Hematopoietic multipotent progenitor cell treated with erythropoietin and hydrocortisone succinate and interleukin-3 and kit ligand, for 17 days (in vitro differentiated cells): ENCODE results near the gene C9orf43.
"Not testable (repeated sequence)": the region's sequence is repeated elsewhere in the genome, so short reads cannot be mapped to it uniquely, and the experiment has no call there.

Source experiments
- DNase-seq: peaks from one replicate; pipeline ENCODE4 v3.0.0-alpha.2; 2015; ENCODE audit warnings: low spot score

C9orf43 gene

GRCh38 chr9:113410207-113410864 is at the start of gene C9orf43, which contains the start of gene POLE3:
Gene C9orf43 (plus strand): TSS chr9:113410747. CDS start chr9:113413494, 2,747 bp downstream.
Gene POLE3 (minus strand): TSS chr9:113410675. CDS start chr9:113410293, 382 bp downstream.
- peak; percentile 95 for DNase-seq

- DNase-seq: no peak
Observed at GRCh38 chr9:113361304-113362018, 49.1 kb upstream of the C9orf43 start.

- DNase-seq: no peak
Observed at GRCh38 chr9:113363336-113363735, 47.2 kb upstream of the C9orf43 start.

- DNase-seq: peak; percentile 48
Observed at GRCh38 chr9:113364951-113365350, 45.6 kb upstream of the C9orf43 start.

GRCh38 chr9:113365652-113366051 is 44.9 kb upstream of the C9orf43 start:
- not testable (repeated sequence) for DNase-seq

- DNase-seq: peak; percentile 32
Observed at GRCh38 chr9:113368348-113368981, 42.1 kb upstream of the C9orf43 start.

- DNase-seq: peak; percentile 45
Observed at GRCh38 chr9:113368982-113369854, 41.3 kb upstream of the C9orf43 start.

GRCh38 chr9:113369855-113370140 is 40.7 kb upstream of the C9orf43 start:
- no peak for DNase-seq

- no peak for DNase-seq
Observed at GRCh38 chr9:113370806-113371325, 39.7 kb upstream of the C9orf43 start.

- no peak for DNase-seq
Observed at GRCh38 chr9:113372059-113372458, 38.5 kb upstream of the C9orf43 start.

GRCh38 chr9:113373256-113373655 is 37.3 kb upstream of the C9orf43 start:
- no peak for DNase-seq

- no peak for DNase-seq
Observed at GRCh38 chr9:113373676-113374392, 36.7 kb upstream of the C9orf43 start.

- DNase-seq: no peak
Observed at GRCh38 chr9:113375057-113376023, 35.2 kb upstream of the C9orf43 start.

GRCh38 chr9:113376634-113377567 is 33.6 kb upstream of the C9orf43 start, which contains the start of gene HDHD3:
Gene HDHD3 (minus strand): TSS chr9:113376986. CDS start chr9:113374354, 2,632 bp downstream.
- peak; percentile 56 for DNase-seq

- not testable (repeated sequence) for DNase-seq
Observed at GRCh38 chr9:113379094-113379828, 31.3 kb upstream of the C9orf43 start.

GRCh38 chr9:113379829-113380210 is 30.7 kb upstream of the C9orf43 start:
- DNase-seq: not testable (repeated sequence)

- no peak for DNase-seq
Observed at GRCh38 chr9:113380869-113381378, 29.6 kb upstream of the C9orf43 start.

GRCh38 chr9:113381441-113381840 is 29.1 kb upstream of the C9orf43 start:
- DNase-seq: not testable (repeated sequence)
